NCI-H524 treated with DMSO at 0.1 percent for 48 hours (cell line): ENCODE data around the gene TPM1.
A peak's percentile ranks its signal among the peaks of the same experiment; 100 is the strongest.

Source experiments
- DNase-seq: peaks from one replicate; lab custom pipeline; 2025; lab: John Stamatoyannopoulos, UW

Gene TPM1

DNA sequence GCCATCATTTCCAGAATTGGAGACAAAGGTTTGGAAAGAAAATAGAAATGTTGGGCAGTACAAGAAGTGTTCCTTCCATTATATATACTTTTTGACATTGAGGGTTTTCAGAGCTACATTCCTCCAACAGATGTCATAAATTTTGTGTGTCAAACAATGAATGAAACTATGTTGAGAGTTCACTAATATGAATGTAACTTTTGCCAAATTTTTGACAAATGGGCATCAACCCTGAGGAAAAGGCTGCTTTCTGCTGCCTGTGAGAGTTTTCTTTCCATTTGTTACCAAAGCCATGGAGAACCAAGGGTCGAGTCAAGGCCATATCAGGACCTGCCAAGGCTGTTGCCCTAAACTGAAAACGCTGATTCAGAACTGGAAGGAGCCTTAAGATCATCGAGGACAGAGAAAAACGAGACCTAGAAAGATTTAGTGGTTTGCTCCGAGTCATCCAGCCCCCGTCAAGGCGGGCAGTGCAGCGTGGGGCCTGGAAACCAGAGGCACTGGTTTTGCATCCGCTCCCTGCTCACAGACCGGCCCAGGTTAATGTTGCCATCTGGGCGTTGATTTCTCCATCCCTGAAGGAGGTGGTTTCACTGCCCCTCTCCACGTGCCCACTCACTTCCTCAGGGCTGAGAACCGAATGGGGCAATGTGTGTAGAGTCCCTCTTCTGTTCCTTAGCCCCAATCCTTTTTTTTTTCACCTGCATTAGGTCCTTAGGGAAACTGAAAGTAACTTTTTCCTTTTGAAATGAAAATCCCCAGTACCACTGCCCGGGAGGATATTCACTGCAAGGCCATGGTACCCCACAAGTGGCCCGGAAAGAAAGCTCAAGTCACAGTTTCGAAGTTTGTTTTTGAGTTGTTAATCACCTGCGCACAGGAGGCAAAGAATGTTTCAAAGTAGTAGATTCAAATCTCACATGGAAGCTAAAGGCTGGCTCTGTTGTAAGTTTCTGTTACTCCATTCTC is 32.8 kb downstream of the TPM1 start:
- no peak for DNase-seq

DNA sequence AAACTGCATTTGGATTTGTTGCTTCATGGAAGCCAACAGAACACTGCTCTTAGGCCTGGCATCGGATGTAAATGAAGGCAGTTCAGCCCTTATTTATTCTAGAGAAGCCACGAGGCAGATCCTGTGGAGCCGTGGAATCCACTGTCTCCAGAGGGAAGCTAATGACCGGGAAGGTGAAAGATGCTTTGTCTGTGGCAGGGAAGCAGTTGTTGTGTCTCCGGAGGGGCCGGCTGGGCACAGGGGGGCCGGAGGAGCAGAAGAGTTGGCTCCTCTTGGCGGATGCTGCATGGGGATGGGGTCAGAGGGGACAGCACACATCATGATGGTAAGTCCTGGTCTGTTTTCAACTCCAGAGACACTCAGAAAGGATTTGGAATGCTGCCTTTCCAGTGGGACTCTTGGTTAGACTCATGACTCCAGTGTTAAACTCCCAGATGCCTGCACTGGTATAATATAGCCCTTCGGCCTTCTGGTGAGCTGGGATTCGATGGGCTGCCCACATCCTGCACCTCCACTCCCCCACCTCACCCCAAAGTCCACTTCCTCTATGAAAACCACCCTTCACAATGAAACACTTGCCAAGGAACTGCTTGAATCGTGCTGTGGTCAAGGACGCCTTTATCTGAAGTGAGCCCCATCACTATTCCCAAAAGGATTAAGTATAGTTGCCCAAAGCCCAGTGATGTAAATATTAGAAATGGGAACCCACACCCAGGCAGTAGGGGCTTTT is 33.6 kb downstream of the TPM1 start:
- no peak for DNase-seq

- no peak for DNase-seq
Measured at GRCh38 chr15:63076714-63077046, 34.1 kb downstream of the TPM1 start.

DNA sequence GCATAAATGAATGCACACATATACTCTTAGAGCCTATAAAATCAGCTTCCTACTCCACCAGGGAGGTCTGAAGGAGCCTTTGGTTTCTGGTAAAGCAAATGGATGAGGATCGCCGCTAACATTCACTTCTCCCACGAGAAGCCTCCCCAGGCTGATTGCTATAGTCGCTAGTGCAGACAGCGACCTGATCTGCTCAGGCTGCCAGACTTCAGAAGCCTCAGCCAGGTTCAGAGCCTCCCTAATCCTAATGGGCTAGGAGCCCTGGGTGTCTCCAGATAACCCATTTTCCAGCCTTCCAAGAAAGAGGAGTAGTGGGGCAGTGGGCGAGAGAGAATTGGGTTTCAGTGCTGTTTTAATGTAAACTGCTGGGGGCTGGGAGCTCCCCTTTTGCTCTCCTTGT is 35.4 kb downstream of the TPM1 start:
- no peak for DNase-seq

DNA sequence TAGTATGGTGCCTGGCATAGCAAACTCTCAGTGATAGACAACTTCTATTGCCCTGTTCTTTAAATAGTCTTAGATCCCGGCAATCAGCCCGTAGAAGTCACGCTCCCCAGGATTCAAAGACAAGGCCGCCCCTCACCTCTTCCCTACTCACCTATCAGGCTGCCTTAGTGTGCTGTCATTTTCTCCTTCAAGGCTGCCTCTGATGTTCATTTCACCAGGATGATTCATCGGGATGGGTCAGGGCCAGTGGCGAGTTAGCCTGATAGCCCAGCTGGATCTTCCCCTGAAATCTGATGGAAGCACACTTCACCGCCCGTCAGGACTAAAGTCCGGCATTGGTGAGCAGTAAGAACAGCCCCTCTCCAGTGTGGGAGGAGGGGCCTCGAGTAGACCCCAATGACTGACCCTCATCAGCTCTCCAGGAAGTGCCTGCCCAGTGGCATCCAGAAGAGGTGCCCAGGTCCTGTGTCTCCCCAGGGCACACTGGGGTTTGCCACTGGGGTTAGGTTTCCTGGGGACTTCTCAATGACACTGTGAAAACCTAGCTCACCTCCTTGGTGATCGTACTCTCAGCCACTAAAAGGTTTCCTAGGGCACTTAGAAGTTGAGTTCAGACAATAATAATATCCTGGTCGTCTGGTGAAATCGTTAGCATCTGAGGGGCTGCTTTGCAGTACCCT is 37.5 kb downstream of the TPM1 start:
- DNase-seq = no peak

DNA sequence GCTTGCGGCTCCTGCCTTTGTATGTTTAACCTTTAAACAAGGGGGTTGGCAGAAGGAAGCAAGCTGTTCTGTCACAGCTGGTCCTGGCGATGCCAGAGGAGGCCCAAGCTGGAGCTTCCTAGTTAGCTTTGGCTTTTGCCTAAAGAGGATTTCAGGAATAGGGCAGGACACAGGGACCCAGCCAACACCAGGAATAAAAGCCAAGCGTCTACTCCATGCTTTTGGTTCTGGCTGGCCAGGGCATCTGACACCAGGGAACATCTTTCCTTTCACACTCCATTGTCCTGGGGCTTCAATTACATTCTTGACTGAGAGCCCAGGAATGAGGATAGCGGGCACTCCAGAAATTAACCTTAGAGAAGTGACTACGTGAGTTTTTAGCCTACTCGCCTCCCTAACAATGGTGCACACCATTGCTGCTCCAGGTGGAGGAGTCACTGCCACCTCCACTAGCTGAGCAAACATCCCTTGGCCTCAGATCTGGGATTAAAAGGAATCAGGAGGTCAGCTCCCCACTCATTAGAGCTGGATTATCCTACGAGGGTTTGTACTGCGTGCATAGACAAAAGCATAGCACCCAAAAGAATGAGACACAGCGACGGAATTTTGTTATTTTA is 38.2 kb downstream of the TPM1 start:
- DNase-seq = no peak

DNA sequence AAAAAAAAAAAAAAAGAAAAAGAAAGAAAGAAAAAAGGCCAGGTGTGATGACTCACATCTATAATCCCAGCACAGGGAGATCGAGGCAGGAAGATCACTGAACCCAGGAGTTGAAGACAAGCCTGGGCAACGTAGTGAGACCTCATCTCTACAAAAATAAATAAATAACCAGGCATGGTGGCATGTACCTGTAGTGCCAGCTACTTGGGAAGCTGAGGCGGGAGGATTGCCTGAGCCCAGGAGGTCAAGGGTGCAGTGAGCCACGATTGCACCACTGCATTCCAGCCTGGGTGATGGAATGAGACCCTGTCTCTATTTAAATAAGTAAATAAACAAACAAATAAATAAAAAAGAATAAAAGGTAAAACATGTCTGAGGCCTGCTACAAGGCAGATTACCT is 39.8 kb downstream of the TPM1 start:
- DNase-seq = no peak

DNA sequence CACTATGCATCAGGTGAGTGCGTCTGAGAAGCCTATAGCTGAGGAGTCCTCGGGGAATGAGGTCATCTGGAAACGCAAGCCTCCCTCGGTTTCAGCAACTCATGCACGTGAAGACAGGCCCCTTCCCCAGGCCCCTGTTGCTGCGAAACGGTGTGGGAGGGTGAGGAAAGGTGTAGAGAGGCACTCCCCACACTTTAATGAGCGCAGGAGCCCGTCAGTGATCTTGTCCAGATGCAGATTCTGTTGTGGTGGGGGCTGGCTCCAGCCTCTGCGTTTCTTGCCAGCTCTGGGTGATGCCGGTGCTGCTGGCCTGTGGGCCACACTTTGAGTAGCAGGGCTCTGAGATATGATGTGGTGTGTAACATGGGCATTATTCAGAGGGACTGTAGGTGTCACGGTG is 40.5 kb downstream of the TPM1 start:
- DNase-seq = no peak

DNA sequence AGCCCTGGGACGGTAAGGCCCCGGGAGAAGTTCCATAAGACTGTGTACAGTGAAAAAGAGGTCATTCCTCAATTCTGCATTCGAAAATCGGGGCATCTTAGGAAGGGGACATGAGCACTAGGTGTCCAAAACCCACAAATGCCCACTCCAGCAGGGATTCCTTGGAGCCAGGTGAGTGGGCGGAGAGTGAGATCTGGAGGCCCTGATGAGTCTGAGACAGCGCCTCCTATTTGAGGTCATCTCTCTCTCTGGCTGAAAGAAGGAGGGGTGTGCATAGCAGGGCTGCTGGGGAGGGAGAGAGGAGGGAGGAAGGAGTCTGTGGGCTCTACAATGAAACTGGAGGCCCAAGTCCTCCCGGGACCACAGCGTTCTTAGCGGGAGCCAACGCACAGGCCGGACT is 41.0 kb downstream of the TPM1 start:
- no peak for DNase-seq

GRCh38 chr15:63084806-63085205 is 42.3 kb downstream of the TPM1 start:
- no peak for DNase-seq

DNA sequence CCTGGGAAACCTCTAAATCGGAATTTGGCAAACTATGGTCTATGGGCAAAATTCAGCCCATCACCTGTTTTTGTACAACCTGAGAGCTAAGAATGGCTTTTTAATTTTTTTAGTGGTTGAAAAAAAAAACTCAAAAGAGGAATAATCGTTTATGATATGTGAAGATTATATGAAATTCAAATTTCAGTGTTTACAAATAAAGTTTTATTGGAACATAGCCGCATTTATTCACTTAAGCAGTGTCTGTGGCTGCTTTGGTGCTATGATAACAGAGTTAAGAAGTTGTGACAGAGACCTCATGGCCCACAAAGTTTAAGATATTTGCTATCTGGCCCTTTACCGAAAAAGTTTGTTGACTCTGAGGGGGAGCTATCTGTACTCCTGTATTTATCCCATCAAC is 42.7 kb downstream of the TPM1 start:
- no peak for DNase-seq

GRCh38 chr15:63086271-63086670 is 43.7 kb downstream of the TPM1 start:
- DNase-seq = no peak

DNA sequence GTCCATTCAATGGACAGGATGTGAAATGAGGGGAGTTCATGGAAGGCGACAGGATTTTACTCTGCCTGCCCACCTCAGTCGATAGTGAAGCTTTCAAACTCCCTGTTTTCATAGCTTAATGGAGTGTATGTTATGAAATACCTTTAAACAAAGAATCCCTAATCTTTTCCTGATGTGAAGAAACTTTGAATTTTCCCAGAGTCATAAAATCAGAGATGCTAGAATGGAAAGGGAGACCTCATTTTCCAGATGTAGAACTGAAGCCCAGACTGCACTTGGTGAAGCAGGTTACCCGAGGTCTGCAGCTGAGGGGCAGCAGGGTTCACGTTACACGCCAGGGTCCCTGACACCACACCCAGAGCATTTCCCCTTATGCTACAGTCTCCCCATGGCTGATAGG is 44.4 kb downstream of the TPM1 start:
- DNase-seq = no peak

GRCh38 chr15:63088533-63089245 is 46.1 kb downstream of the TPM1 start:
- no peak for DNase-seq

DNA sequence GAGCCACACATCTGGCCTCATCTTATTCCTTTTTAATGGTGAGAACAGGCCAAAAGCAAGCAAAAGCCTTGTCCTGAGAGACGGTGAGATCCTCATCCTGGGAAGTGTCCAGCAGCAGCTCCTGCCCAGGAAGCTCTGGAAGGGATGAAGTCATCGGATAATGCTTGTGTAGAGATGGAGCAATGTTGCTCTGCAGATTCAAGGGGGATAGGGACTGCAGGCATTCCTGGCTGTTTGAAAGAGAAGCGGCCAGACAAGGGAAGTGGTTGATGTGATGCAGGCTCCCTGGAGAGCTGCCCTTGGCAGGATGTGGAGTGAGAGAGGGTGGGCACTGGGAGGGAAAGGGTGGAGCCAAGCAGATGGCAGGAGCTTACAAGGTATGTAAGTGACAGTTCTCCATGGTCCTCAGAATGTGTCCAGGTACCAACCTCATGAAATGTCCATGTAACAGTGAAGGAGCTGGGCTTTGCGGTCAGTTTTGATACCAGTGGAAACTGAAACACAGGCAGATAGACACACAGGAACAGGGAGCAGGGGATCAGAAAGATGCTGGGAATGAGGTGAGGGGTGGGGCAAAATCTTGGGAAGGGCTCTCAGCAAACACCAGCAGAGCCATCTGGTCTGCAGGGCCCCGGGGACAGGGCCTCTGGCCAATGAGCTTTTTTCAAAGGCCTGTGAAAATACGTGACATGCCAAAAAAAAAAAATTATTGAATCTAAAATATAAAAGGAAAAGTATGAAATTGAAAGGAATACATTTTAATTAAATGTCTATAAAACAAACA is 46.9 kb downstream of the TPM1 start:
- DNase-seq = peak; percentile 76

DNA sequence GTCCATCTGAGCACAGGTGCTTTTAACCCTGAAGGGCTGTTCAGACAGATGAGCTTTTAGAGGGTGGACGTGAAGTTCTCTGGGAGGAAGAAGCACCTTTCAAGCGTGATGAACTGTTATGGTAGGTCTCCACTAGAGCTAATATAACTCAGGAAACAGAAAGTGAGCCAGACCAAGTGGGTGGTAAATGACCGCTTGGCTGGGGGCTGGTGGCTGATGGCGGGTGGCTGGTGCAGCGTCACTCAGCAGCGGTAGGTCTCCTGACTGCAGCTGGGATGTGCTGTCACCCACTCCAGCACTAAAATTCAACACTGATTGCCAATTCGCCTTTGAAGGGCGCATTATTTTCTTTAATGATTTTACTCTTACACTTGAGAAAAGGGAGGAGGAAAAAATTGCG is 47.9 kb downstream of the TPM1 start:
- DNase-seq = peak; percentile 30

DNA sequence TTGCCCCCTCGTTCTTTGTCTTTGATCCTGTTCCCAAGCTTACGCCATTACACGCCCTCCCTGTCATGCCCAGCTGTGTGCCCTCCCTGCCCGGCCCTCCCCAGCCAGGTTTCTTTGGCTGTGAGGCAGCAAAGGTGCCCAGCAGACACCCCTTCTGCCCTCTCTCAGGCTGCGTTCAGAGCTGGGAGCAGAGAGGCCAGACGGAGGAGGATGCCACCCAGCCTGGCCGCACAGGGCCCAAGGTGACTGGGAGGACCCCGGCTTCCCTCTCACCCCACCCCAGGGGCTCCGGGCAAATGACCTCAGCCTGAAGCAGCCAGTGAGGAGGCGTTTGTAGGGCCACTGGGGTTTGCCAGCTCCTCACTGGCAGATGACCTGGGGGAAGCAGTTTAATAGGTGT is 48.3 kb downstream of the TPM1 start:
- DNase-seq = no peak

DNA sequence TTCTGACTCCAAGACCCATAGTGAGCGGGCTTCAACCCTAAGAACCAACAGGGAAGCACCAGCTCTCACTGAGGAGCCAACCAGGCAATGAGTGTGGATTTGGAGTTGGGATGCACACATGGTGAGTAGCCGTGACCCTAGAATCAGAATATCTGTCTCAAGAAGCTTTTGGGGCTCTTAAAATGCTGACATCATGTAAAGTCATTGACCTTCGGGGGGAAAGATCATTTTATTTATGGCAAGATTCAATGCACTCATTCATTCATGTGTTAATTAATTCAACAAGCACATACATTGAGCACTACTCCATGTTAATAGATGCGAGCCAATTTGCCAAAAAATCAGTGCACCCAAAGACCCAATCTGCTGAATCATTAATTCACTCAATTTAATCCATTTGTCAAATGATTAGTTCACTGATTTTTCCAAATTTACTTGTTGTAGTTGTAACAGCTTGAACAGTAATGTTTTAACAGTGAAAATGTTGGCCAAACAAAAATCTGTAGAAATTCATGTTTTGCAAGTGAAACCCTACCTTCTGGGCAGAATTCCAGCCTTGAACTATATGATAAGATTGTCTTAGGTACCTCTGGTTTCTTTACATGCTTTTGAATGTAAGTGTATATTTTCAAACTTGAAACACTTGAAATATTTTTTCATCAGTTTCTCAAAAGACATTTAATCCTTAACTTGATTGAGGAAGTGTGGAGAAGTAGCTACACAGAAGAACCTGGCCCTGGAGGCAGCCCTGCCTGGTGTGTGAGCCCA is 49.3 kb downstream of the TPM1 start:
- no peak for DNase-seq

- DNase-seq = peak; percentile 61
Measured at GRCh38 chr15:63093486-63094205, 51.1 kb downstream of the TPM1 start.
